Endodermal cell (in vitro differentiated cells): Measurements from ENCODE around the gene ATXN7. TPM values are rescaled to one million over a fixed set of nuclear protein-coding genes. Genes with fewer than 3 reads are reported as not detected.

Experiments used
- DNase-seq: peaks from one replicate; pipeline ENCODE4 v3.0.0-alpha.2; 2017
- H3K27ac ChIP-seq: 2 replicates; pipeline ENCODE4 v1.5.1; 2013; ENCODE audit warnings: mild to moderate bottlenecking, low read depth, low read length, moderate library complexity
- H3K27me3 ChIP-seq: 2 replicates; pipeline ENCODE4 v1.6.1; 2013; ENCODE audit warnings: mild to moderate bottlenecking, low read length, moderate library complexity; ENCODE audit not compliant: insufficient read depth, control insufficient read depth, poor library complexity, severe bottlenecking
- H3K36me3 ChIP-seq: 2 replicates; pipeline ENCODE4 v1.7.0; 2013; ENCODE audit warnings: mild to moderate bottlenecking, low read length, moderate library complexity; ENCODE audit not compliant: control insufficient read depth, insufficient read depth
- H3K4me1 ChIP-seq: one replicate; pipeline ENCODE4 v1.7.0; 2013; ENCODE audit warnings: low read length; ENCODE audit not compliant: control insufficient read depth, insufficient read depth
- H3K4me3 ChIP-seq: 2 replicates; pipeline ENCODE4 v1.5.1; 2013; ENCODE audit warnings: mild to moderate bottlenecking, low read length, moderate library complexity
- H3K9ac ChIP-seq: 2 replicates; pipeline ENCODE4 v1.6.1; 2013; ENCODE audit warnings: mild to moderate bottlenecking, low read length, moderate library complexity; ENCODE audit not compliant: poor library complexity, severe bottlenecking; ENCODE audit errors: extremely low read depth
- H3K9me3 ChIP-seq: 2 replicates; pipeline ENCODE4 v1.6.1; 2013; ENCODE audit warnings: mild to moderate bottlenecking, low read length, moderate library complexity; ENCODE audit not compliant: control insufficient read depth
- H3K27ac Mint-ChIP-seq: 2 replicates; pipeline ENCODE4 v1.8.0; 2020; ENCODE audit warnings: mixed read lengths
- H3K27me3 Mint-ChIP-seq: 2 replicates; pipeline ENCODE4 v1.8.0; 2021; ENCODE audit warnings: mild to moderate bottlenecking, mixed read lengths; ENCODE audit not compliant: insufficient read depth
- H3K36me3 Mint-ChIP-seq: 2 replicates; pipeline ENCODE4 v1.8.0; 2020; ENCODE audit warnings: low read depth, mixed read lengths
- H3K4me1 Mint-ChIP-seq: 2 replicates; pipeline ENCODE4 v1.8.0; 2020; ENCODE audit warnings: mixed read lengths
- H3K4me3 Mint-ChIP-seq: 2 replicates; pipeline ENCODE4 v1.8.0; 2020; ENCODE audit warnings: mild to moderate bottlenecking, moderate library complexity, mixed read lengths
- H3K9me3 Mint-ChIP-seq: 2 replicates; pipeline ENCODE4 v1.8.0; 2020; ENCODE audit warnings: mild to moderate bottlenecking, mixed read lengths
- WGBS, 2 experiments: methylation state at CpG; one replicate each; pipeline versions ENCODE4 v1.1.5 to v1.1.7; 2013; ENCODE audit warnings: missing lambda C conversion rate in 2 of 2, mixed read lengths in 1 of 2; ENCODE audit not compliant: insufficient coverage in 1 of 2, insufficient read length in 1 of 2; 5-methylcytosine and 5-hydroxymethylcytosine counted together
- total RNA-seq, 2 donors: library from RNA; stranded (reverse); fragmentation: NEBNext Ultra II Directional in 1 of 2; extraction: Animal tissue kit (Norgen Biotek cat#: 25700) in 1 of 2; gene quantifications; 2 replicates in 1 of 2; 3 replicates in 1 of 2; pipeline ENCODE4 v1.2.1, GENCODE V29; 2021
- TF ChIP-seq, protein P1 (sequence below): fragments of 200-600 bp; sonication (generic); conservative IDR thresholded peaks from 2 replicates; pipeline ENCODE4 v1.5.0; 2021; ENCODE audit warnings: antibody characterized with exemption, mild to moderate bottlenecking

The ATXN7 gene
- total RNA-seq, 2 donors from 2014 or later, result 28.1 to 28.8 TPM

GRCh38 chr3:63963496-63963895, 99.8 kb downstream of the ATXN7 start:
- WGBS, 2 experiments, result no CpG with 5 or more reads among the region's 1 CpG
- Mint-ChIP-seq H3K9me3 (no peaks in the 10 kb centered on the region), H3K27me3 (no peaks in the 10 kb centered on the region), H3K4me3 (no peak overlapping the region), H3K4me1 (peaks cover 61% of the 10 kb centered on the region), H3K27ac (peak overlapping the region; percentile 32), H3K36me3 (no peaks in the 10 kb centered on the region)
- no peak for DNase-seq
- no peak overlapping the region for H3K4me3 ChIP-seq
- no peak overlapping the region for H3K9ac ChIP-seq
- H3K4me1 ChIP-seq, result peaks cover 47% of the 10 kb centered on the region
- peaks cover 6% of the 10 kb centered on the region for H3K36me3 ChIP-seq
- TF ChIP-seq, protein P1, sequence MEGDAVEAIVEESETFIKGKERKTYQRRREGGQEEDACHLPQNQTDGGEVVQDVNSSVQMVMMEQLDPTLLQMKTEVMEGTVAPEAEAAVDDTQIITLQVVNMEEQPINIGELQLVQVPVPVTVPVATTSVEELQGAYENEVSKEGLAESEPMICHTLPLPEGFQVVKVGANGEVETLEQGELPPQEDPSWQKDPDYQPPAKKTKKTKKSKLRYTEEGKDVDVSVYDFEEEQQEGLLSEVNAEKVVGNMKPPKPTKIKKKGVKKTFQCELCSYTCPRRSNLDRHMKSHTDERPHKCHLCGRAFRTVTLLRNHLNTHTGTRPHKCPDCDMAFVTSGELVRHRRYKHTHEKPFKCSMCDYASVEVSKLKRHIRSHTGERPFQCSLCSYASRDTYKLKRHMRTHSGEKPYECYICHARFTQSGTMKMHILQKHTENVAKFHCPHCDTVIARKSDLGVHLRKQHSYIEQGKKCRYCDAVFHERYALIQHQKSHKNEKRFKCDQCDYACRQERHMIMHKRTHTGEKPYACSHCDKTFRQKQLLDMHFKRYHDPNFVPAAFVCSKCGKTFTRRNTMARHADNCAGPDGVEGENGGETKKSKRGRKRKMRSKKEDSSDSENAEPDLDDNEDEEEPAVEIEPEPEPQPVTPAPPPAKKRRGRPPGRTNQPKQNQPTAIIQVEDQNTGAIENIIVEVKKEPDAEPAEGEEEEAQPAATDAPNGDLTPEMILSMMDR, result no peak
- H3K9me3 ChIP-seq, result no peaks in the 10 kb centered on the region
- no peak overlapping the region for H3K27ac ChIP-seq
- H3K27me3 ChIP-seq, result no peaks in the 10 kb centered on the region

DNA sequence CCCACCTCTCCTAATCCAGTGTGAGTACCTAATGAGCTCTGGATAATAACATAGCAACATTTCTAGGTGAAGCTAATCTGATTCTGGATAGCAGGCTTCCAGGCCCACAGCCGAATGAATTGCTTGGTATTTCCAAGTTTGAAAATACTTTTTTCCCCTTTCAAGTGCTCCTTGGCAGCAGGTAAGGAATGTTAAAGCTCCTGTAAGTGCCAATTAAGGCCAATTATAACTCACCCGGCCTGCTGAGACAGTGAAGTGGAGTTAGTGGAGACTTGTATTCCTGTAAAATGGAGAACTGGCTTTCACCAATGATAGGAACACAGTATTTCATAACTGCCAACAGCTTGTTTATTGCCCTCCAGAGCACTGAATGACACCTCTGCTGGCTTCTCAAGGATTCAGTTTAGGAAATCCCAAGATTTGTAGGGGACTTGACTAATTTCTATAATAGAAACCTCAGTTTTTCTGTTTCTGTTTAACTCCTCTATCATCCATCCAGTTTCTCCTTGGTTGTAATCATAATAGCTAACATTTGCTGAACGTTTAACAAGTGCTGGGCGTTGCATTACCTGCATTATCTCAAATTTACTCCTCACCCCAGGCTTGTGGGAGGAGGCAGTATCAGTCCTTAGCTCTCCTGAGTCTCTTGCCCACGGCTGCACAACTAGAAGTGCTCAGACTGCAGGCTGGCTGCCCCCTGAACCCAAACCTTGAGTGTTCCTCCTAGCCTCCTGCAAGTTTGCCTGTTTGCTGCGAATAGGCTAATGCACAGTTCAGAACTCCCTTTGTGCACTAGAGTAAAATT, 101.2 kb downstream of the ATXN7 start:
- TF ChIP-seq, protein P1, result no peak
- no peaks in the 10 kb centered on the region for H3K36me3 Mint-ChIP-seq
- DNase-seq, result no peak
- no peak overlapping the region for H3K27ac ChIP-seq
- no peak overlapping the region for H3K4me3 Mint-ChIP-seq
- no peak overlapping the region for H3K4me3 ChIP-seq
- H3K4me1 Mint-ChIP-seq, result peaks cover 69% of the 10 kb centered on the region
- H3K9ac ChIP-seq, result no peak overlapping the region
- H3K27me3 Mint-ChIP-seq, result no peaks in the 10 kb centered on the region
- 65 to 89% methylated on average over 3 to 6 of the region's 6 CpGs for WGBS, 2 experiments
- H3K9me3 ChIP-seq, result no peaks in the 10 kb centered on the region
- H3K36me3 ChIP-seq, result peaks cover 3% of the 10 kb centered on the region
- H3K4me1 ChIP-seq, result peaks cover 53% of the 10 kb centered on the region
- H3K27me3 ChIP-seq, result no peaks in the 10 kb centered on the region
- H3K27ac Mint-ChIP-seq, result peak overlapping the region; percentile 37
- H3K9me3 Mint-ChIP-seq, result no peaks in the 10 kb centered on the region

DNA sequence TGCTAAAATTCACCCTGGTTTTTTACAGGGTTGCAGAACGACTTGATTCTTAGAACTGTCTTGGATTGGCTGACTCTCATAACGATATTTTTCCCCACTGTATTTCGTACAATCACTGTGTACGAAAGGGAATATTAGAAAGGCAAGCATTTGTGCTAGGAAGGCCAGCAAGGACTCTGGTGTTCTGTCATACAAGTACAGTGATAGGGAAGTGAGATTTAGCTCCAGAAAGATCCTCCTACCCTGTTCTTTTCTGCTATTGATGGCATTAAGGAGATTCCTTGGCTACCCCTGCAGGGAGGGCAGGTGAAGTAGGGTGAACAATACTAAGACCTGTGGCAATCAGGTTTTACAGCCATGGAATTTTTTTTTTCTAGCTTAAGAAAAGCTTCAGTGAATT, 102.3 kb downstream of the ATXN7 start:
- Mint-ChIP-seq H3K4me1 (peaks cover 73% of the 10 kb centered on the region), H3K4me3 (no peak overlapping the region), H3K27ac (no peak overlapping the region), H3K36me3 (no peaks in the 10 kb centered on the region), H3K27me3 (no peaks in the 10 kb centered on the region), H3K9me3 (no peaks in the 10 kb centered on the region)
- no peak for DNase-seq
- H3K27me3 ChIP-seq, result no peaks in the 10 kb centered on the region
- H3K9me3 ChIP-seq, result no peaks in the 10 kb centered on the region
- TF ChIP-seq, protein P1, result no peak
- H3K4me1 ChIP-seq, result peaks cover 65% of the 10 kb centered on the region
- WGBS, 2 experiments, result 89 to 100% methylated on average over 2 to 4 of the region's 4 CpGs
- H3K4me3 ChIP-seq, result peak overlapping the region; percentile 17
- H3K27ac ChIP-seq, result no peak overlapping the region
- peaks cover 3% of the 10 kb centered on the region for H3K36me3 ChIP-seq
- H3K9ac ChIP-seq, result no peak overlapping the region
